Heart right ventricle (tissue), 16 donors: ENCODE results near the gene SDF2L1. TPM values are rescaled to one million over a fixed set of nuclear protein-coding genes. Genes with fewer than 3 reads are reported as not detected.

Experiments used
- ATAC-seq, 8 donors: fragments of 200-7000 bp; cut with Tn5 transposase; one replicate each; pipeline ENCODE4 v1.9.1; 2020; ENCODE audit warnings: mild to moderate bottlenecking in 8 of 8, moderate library complexity in 8 of 8, moderate number of reproducible peaks in 1 of 8
- DNase-seq, 2 donors: peaks; one replicate each; pipeline ENCODE4 v3.0.0-alpha.2; 2020
- H3K27ac ChIP-seq, 10 donors: fragments of 200-600 bp; sonication (generic) in 2 of 10; one replicate each; pipeline versions ENCODE4 v1.5.0 to v1.8.0; 2020 to 2022; ENCODE audit warnings: mild to moderate bottlenecking in 3 of 10
- H3K27me3 ChIP-seq, 7 donors: fragments of 200-600 bp; one replicate each; pipeline ENCODE4 v1.8.0; 2021 to 2022; ENCODE audit warnings: mild to moderate bottlenecking in 2 of 7
- H3K36me3 ChIP-seq, 9 donors: fragments of 200-600 bp; sonication (generic) in 1 of 9; one replicate each; pipeline versions ENCODE4 v1.5.0 to v1.8.0; 2020 to 2022; ENCODE audit warnings: mild to moderate bottlenecking in 2 of 9
- H3K4me1 ChIP-seq, 9 donors: fragments of 200-600 bp; sonication (generic) in 1 of 9; one replicate each; pipeline versions ENCODE4 v1.5.0 to v1.8.0; 2020 to 2022; ENCODE audit warnings: mild to moderate bottlenecking in 4 of 9
- H3K4me3 ChIP-seq, 10 donors: fragments of 200-600 bp; sonication (generic) in 2 of 10; one replicate each; pipeline versions ENCODE4 v1.5.0 to v1.8.0; 2020 to 2022; ENCODE audit warnings: mild to moderate bottlenecking in 7 of 10, moderate library complexity in 2 of 10
- H3K9me3 ChIP-seq, 11 donors: fragments of 200-600 bp in 10 of 11; sonication (generic) in 2 of 11; one replicate each; pipeline versions ENCODE4 v1.5.0 to v1.8.0; 2013 to 2022; ENCODE audit warnings: mild to moderate bottlenecking in 2 of 11, control low read depth in 1 of 11, moderate library complexity in 1 of 11
- WGBS, 2 donors: extraction: QIAGEN DNeasy Blood & Tissue Kit; methylation state at CpG; one replicate each; pipeline ENCODE4 v1.1.7; 2013; ENCODE audit warnings: inconsistent platforms in 1 of 2; 5-methylcytosine and 5-hydroxymethylcytosine counted together
- intact Hi-C, 10 donors: fragments of 100-400 bp; cut with DNase I; formaldehyde crosslinking; loops; one replicate each; pipeline versions ENCODE4 v1.11.1 to v1.14.2; 2022
- polyA plus RNA-seq, 2 donors: library from polyadenylated mRNA; stranded (reverse); fragments of 200-250 nt; gene quantifications; one replicate each; pipeline ENCODE4 v1.2.3, GENCODE V29; 2013
- total RNA-seq, 10 donors: library from RNA; stranded (reverse); fragmentation: NEBNext Ultra II Directional in 3 of 10; extraction: Animal tissue kit (Norgen Biotek cat#: 25700) in 3 of 10; gene quantifications; one replicate each; pipeline versions ENCODE4 v1.2.1 to v1.2.4, GENCODE V29; 2021 to 2023
- TF ChIP-seq, protein P1 (sequence below), 9 donors: fragments of 200-600 bp; sonication (generic) in 2 of 9; IDR thresholded peaks; one replicate each; pipeline versions ENCODE4 v1.5.0 to v1.8.0; 2021 to 2022; ENCODE audit warnings: antibody characterized with exemption in 9 of 9, mild to moderate bottlenecking in 5 of 9, moderate library complexity in 1 of 9
- donor health status: Arrhythmogenic right ventricular cardiomyopathy.
- donor health status: ischemic (EF 13 %, LVEDD 7.1; RV severe dilation, severe dysfunction).
- donor health status: healthy with polysubstance abuse.
- donor health status: DM: no; HTN: yes; CAD: no.
- donor health status: DM: no; HTN: no; CAD: no.
- donor health status: ischemic (EF 25% LVEDD 6.9; RV normal size, moderate dysfunction).
- donor health status: ischemic (EF 25% LVEDD 5.7; RV mildly dilated, moderate dysfunction).
- donor health status: healthy.
- donor health status: DM: yes; HTN: yes; CAD: no.
- donor health status: Ischemic cardiomyopathy.
- donor health status: ischemic (EF 35%, LVEDD 5.7; RV mildly dilated, moderate dysfunction).
- donor health status: nonischemic (EF 11% LVEDD 7.7; RV severe dilation, severe dysfunction).
- donor health status: DM: yes; HTN: yes; CAD: no.
- donor health status: PGD.
- donor health status: ischemic (EF 29% LVEDD 5.4; RV normal size, mild dysfunction).
- donor health status: nonischemic (EF 23%, LVEDD 6.1; RV moderate dilation, normal function).

Gene SDF2L1
- total and polyA plus RNA-seq, 12 donors: 10.8 to 325 (median 18.3) TPM

DNA sequence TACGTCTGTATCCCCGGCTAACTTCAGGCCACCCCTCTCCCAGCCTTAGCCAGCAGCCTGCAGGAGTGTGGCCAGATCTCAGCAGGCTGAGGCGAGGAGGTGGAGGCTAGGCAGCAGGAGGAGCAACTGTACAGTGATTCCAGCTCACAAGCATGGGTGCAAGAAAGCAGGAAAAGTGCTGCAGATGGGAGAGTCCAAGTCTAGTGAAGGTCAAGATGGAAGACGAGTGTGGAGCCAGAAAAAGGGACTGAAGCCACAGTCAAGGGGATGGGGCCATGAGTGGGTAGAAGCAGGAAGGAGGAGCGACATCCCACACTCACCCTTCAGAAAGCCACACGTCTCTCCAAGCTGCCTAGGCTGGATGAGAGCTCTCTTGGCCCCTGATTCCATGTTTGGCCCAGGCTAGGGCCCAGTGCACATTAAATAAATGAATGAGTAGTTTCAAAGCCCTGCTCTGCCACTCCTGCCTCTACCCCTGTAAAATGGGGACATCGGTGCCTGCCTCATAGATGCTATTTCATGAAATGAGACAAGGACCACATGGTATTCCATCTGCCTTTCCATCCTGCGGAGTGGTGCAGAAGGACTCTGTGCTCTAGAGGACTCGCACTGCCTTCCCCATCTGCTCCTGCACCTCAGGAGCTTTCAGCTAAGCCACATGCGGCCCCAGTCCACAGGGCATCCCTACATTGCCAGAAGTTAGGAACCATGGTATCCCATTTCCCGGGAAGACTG is 15.2 kb upstream of the SDF2L1 start:
- no peak for DNase-seq
- Histone ChIP-seq H3K36me3 (peaks cover 0 to 39% (median 8%) of the 10 kb centered on the region in 9 donors), H3K27ac (no peak overlapping the region), H3K9me3 (no peaks in the 10 kb centered on the region), H3K27me3 (no peaks in the 10 kb centered on the region), H3K4me3 (no peak overlapping the region), H3K4me1 (peaks cover 0 to 65% (median 48%) of the 10 kb centered on the region in 9 donors)
- TF ChIP-seq, protein P1, sequence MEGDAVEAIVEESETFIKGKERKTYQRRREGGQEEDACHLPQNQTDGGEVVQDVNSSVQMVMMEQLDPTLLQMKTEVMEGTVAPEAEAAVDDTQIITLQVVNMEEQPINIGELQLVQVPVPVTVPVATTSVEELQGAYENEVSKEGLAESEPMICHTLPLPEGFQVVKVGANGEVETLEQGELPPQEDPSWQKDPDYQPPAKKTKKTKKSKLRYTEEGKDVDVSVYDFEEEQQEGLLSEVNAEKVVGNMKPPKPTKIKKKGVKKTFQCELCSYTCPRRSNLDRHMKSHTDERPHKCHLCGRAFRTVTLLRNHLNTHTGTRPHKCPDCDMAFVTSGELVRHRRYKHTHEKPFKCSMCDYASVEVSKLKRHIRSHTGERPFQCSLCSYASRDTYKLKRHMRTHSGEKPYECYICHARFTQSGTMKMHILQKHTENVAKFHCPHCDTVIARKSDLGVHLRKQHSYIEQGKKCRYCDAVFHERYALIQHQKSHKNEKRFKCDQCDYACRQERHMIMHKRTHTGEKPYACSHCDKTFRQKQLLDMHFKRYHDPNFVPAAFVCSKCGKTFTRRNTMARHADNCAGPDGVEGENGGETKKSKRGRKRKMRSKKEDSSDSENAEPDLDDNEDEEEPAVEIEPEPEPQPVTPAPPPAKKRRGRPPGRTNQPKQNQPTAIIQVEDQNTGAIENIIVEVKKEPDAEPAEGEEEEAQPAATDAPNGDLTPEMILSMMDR (IDR thresholded peaks at IDR 0.05): no peak
- intact Hi-C loops: loop anchor here in 6 of 10 donors (5.0 to 10.0 kb wide), 5 partner anchors 40 to 60 kb away; partner anchors contain the start of gene UBE2L3 (in 1 of the 6)
- 74 to 77% methylated on average over 11 of the region's 11 CpGs for WGBS, 2 donors
- ATAC-seq: no peak

DNA sequence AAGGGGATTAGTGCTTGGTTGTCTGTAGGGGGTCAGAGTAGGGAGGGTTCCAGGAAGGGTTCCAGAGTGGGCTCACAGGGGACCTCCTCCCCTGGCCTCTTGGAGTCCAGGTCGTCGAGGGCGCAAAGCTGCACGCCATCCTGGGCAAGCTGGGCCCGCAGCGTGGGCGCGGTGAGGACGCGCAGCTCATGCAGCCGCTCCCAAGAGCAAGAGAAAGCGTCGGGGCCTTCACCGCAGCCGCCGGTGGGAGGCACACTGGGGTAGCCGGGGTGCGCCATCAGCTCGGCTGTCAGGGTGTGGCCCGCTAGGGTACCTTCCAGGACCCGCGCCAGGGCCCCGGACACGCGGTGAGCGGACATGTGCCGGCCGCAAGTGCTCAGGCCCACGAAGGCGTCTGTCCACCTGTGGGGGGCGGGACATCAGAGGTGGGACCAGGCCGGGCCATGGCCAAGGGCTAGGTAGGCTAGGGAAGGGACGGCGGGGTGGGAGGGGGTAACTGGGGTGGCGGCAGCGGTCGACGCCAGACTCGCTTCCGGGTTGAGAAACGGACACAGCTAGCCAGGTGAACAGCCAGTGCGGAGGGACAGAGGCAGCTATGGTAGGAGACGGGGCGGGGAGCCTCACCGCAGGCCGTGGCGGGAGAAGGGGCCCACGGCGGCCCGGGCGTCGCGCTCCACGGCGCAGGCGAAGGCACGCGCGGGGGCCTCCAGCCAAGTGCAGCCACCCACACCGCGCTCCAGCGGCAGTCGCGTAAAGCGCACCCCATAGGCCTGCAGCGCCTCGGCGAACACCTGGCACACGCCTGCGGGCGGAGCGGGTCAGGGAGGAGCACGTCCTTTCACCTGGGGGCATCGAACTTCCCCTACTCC is 13.5 kb upstream of the SDF2L1 start:
- H3K27me3 ChIP-seq: no peaks in the 10 kb centered on the region
- DNase-seq: no peak
- H3K4me3 ChIP-seq: peak overlapping the region; percentile 75 to 100 (median 88)
- WGBS, 2 donors: 68 to 80% methylated on average over 67 to 74 of the region's 74 CpGs
- intact Hi-C loops: loop anchor here in 6 of 10 donors (5.0 to 10.0 kb wide), 5 partner anchors 41 to 61 kb away; partner anchors contain the start of gene UBE2L3 (in 1 of the 6)
- H3K4me1 ChIP-seq: peaks cover 0 to 48% (median 34%) of the 10 kb centered on the region in 9 donors
- H3K36me3 ChIP-seq: peaks cover 0 to 22% (median 0%) of the 10 kb centered on the region in 9 donors
- ATAC-seq: peak in 2 of 8 donors; percentile 1 to 19
- TF ChIP-seq, protein P1 (IDR thresholded peaks at IDR 0.05): no peak
- no peaks in the 10 kb centered on the region for H3K9me3 ChIP-seq
- peak overlapping the region in 6 of 10 donors; percentile 17 to 92 (median 73) for H3K27ac ChIP-seq

DNA sequence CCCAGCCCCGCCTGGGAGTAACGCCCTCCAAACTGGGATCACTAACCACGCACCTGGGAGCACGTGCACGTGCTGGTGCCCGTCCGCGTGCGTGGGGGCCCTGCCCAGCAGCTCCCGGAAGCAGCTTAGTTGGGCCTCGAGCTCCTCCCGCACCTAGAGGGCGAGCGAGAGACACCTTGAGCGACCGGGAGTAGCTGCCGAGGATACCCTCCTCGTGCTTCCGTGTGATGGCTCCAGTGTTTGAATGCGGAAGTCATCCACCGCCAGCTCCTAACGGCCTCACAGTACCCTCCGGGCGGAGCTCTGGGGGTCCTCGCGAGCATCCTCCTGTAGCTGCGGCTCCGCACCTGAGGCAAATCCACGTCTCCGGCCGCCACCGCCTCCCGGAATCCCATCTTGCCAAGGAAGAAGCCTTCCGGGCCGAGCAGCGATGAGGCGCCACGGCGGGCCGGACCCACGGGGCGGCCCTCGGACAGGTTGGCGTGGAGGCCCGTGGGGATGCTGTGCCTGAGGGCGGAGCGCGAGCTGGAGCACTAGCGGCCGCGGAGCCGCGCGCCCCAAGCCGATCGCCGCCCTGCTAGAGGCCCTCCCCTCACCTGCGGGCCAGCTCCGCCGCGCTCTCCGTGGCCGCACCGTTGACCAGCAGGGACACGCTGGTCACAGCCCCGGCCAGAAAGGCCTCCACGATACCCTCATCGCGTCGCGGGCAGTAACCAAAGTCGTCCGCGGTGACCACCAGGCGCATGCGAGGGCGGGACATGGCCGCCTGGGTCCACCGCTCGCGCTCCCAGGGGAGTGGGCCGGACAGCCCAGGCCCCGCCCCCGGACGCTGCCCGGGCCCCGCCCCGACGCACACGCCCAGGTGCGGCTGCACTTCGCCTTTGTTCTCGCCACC is 12.6 kb upstream of the SDF2L1 start, which contains the start of gene YDJC:
TSS of gene YDJC (minus strand) at position 768 of the 895 bp plus-strand sequence. CDS start at position 760, 8 bp downstream.
- 1 to 2% methylated on average over 92 to 93 of the region's 93 CpGs for WGBS, 2 donors
- H3K4me1 ChIP-seq: peaks cover 0 to 39% (median 25%) of the 10 kb centered on the region in 9 donors
- ATAC-seq (peak; percentile 96 to 98 (median 98)), DNase-seq (peak; percentile 92 to 94)
- TF ChIP-seq, protein P1 (IDR thresholded peaks at IDR 0.05): peak in 7 of 9 donors; percentile 10 to 97 (median 37)
- H3K36me3 ChIP-seq: peaks cover 0 to 18% (median 0%) of the 10 kb centered on the region in 9 donors
- no peaks in the 10 kb centered on the region for H3K9me3 ChIP-seq
- peak within 1 kb of the TSS; percentile 75 to 100 (median 88) for H3K4me3 ChIP-seq
- intact Hi-C loops: loop anchor here in 7 of 10 donors (1.0 to 10.0 kb wide), 6 partner anchors 13 to 62 kb away; partner anchors contain the start of genes SDF2L1 (in 1 of the 7) and UBE2L3 (in 1 of the 7)
- H3K27me3 ChIP-seq: no peaks in the 10 kb centered on the region
- peak within 1 kb of the TSS in 9 of 10 donors; percentile 17 to 92 (median 71) for H3K27ac ChIP-seq
